OCI-M2 (cell line): Measurements from ENCODE around the gene SLC2A10.

Source experiments
- DNase-seq: peaks from one replicate; lab custom pipeline; 2025; ENCODE audit not compliant: unreplicated experiment; lab: John Stamatoyannopoulos, UW

Gene SLC2A10

DNA sequence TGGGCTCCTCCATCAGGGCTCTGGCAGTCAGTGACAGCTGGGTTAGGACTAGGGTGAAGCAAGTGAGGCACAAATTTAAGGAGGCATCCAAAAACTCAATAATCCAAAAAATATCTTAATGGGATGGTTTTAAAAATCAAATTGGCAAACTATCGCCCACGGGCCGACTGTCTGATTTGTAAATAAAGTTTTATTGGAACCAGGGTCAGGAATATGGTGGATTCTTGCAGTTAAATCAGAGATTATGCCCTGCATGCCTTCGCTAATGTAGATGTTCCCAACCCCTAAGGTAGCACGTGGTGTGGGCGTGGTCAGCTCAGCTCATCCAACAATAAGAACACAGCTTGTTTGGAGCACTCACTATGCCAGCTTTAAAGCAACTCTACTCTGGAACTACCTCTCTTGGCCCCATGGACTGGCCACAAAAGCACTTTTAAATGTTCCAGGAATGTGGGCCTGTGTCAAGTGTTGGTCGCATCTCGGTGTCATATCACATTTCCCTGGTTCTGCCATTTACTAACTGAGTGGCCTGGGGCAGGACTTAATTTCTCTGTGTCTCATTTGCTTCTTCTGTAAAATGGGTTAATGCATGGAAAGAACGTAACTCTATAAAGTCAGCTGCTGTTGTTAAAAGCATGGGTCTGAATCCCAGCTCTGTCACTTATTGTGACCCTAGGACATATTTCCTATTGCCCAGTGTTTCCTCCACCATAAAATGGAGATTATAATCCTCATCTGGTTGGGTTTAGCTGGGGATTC is 27.2 kb upstream of the SLC2A10 start:
- DNase-seq = no peak

DNA sequence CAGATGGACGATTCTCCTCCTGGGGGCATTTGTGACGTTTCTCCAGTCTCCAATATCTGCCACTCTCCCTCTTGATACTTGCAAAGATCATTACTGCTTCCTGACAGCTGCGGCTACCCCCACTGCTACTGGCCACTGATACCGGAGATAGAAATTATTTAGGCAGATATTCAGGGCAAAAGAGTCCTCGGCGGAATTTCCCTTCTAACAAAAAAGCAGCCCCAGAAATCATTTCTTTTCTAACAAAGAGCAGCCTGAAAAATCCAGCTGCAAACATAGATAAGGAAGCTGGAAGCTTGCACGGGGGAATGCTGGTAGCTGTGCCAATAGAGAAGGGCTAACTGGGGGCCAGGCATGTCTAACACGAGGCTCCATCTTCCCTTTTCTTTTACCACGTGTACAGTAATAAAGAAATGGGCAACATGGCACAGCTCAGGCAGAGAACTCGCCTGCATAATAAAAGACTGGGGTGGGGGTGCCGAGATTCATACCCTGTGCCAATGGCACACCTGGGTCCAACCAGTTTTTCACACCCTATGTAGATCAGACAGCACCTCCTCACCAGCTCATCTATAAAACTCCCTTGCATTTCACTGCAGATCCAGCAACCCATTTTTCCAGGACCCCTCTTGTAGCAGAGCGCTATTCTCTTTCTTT is 26.3 kb upstream of the SLC2A10 start:
- peak; percentile 52 for DNase-seq

DNA sequence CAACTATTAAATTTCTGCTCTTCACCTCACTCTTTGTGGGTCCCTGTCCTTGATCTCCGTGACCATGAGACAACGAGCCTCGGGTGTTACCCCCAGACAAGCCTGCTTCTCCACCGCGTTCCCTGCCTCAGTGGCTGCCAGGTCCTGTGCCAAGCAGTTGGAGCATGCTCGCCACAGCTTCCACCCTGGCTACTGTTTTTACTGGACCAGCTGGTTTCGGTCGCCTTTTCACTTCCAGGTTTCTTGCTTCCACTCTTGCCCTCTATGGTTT is 25.8 kb upstream of the SLC2A10 start:
- DNase-seq = no peak

DNA sequence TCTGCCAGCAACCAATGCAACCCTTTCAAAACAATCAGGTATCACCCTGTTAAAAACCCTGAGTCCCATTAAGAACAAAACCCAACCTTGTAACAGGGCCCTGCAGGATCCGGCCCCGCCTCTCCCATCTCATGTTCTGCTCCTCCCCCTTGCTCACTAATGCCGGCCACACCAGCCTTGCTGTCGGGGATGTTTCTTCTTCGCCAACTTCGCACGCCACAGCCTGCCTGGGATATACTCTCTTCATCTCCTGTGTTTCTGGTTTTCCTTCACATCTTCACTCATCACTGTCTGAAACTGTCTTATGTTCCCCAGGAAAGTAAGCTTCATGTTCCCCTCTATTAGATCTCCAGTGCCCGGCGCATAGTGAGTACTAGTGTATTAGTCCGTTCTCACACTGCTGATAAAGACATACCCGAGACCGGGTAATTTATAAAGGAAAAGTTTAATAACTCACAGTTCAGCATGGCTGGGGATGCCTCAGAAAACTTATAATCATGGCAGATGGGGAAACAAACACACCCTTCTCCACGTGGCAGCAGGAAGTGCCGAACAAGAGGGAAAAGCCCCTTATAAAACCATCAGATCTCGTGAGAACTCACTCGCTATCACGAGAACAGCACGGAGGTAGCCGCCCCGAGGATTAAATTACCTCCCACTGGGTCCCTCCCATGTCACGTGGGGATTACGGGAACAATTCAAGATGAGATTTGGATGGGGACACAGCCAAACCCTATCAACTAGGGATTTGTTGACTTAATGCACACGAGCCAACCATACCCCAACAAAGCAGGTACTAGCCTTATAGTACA is 25.3 kb upstream of the SLC2A10 start:
- DNase-seq = peak; percentile 93

DNA sequence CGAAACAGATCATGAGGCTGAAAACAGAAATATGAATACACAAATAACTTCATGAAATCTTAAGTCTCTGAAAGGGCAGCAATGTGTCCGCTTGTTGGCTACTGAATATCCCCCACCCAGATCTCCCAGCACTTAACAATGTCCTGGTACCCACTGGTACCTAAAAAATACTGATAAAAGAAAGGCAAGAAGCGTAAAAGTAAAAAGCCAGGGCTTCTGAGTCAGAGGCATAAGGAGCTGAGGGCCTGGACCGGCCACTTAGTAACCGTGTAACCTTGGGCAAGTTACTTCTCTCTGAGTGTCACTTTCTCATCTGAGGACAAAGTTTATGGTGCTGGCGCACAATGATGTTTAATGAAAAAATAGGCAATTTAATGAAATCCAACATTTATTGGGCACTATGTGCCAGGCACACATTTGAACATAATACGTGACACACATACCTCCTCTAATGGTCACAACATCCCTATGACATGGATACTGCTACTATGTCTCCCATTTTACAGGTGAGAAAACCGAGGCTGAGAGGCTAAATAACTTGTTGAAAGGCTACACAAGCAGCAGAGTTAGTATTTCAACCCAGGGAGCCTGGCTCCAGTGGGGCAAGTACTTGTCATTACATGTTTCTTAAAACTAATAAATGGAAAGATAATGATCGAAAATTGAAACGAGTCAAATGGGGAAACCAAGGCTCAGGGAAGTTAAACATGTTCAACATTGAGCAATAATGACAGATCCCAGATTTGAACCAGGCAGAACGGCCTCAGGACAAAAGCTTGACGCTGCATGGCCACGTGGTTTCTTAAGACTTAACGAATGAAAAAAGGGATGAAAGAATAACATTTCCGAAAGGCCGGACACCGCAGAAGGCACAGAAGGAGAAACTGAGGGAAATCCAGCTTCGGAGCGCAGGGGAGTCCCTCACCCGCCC is 21.0 kb upstream of the SLC2A10 start:
- no peak for DNase-seq

DNA sequence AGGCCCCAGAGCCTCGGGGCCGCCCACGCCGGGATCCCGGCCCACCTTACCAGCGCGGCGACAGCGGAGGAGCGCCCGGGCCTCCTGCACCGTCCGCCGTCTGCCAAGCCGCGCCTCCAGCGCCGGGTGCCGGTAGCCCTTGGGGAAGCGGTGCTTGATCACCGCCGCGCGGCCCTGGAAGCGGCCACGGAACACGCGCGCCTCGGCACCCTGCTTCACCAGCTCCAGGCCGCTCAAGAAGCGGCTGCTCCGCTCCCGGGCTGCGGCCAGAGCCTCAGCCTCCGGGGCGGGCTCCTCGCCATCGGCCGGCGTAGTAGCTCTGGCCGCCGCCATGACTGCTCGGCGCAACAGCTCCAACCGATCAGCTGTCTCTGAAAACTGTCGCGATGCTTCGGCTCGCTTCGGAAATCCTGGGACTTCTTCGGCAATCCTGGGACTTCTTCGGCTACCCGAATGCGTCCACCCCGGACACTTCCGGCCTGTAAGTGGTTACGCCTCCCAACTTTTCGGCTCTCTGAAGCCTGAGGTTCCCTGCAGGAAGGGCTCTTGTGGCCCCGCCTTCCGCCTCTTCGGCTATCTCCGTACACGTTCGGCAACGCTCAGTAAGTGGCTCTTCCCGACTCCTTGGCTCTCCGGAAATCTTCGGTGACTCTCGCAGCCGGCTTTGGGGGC is 20.2 kb upstream of the SLC2A10 start, which contains the start of gene TP53RK:
Gene TP53RK, minus strand, starts transcription at position 363 of the 672 bp plus-strand sequence. Its CDS starts 30 bp downstream, at position 333.
- peak; percentile 97 for DNase-seq

DNA sequence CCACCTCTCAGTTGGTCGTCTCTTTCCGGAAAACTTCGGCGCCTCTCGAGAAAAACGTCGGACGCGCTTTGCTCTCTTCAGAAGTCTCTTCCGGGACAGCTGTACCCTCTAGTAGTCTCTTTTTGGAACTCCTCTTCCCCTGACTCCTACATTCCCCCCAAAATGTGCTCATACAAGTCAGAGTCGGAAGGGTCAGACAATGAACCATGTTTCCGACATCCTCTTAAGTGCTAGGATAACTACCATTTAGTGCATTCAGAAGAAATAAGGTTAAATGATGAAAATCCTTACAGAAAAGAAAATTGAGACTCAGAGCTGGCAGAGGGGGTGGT is 19.7 kb upstream of the SLC2A10 start:
- DNase-seq = no peak

DNA sequence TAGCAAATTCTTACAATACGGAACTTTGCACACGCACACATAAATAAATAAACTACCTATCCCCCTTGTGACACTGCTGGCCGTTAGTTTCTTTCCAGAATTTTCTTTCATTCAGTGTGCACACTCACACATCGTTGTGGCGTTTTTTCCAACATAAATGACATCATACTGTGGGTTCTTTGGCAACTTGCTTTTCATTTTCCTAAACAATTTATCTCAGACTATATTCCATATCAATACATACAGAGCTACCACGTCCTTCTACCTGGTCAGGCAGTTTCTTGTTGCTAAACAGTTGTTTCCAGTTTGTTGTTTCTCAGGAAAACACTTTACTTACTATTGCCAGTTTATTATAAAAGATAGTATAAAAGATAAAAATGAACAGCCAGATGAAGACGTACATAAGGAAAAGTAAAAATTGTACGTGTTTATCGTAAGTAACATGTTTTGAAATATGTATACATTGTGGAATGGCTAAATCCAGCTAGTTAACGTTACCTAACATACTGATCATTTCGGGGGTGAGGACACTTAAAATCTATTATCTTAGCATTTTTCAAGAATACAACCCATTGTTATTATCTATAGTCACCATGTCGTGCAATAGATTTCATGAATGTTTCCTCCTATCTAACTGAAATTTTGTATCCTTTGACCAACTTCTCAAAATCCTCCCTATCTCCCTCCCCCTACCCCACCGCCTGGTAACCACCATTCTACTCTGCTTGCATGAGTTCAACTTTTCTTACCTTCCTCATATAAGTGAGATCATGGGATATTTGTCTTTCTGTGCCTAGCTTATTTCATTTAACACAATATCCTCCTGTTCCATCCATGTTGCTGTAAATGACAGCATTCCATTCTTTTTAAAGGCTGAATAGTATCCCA is 19.0 kb upstream of the SLC2A10 start:
- peak; percentile 55 for DNase-seq

DNA sequence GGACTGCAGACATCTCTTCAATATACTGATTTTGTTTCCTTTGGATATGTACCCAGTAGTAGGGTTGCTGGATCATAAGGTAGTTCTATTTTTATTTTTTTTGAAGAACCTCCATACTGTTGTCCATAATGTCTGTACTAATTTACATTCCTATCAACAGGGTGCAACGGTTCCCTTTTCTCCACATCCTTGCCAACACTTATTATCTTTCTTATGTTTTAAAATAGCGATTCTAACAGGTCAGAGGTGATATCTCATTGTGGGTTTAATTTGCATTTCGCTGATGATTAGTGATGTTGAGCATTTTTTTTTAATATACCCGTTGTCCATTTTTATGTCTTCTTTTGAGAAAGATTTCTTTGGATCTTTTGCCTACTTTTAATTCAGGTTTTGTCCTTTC is 18.3 kb upstream of the SLC2A10 start:
- DNase-seq = no peak

DNA sequence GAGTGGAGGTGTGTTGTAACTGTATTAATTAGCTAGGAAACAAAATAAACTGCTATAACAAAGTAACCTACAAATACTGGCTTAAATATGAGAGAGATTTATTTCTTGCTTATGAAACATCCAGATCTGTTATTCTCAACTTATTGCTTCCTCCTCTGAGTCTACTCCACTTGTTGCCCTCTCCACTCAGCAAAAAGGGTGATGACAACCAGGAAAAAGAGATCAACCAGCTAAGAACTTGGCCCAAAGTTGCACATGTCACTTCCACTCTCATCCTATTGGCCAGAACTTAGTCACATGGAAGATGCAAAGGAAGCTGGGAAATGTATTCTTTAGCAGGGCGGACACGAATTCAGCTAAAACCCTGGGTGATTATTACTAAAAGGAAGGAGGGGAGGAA is 15.0 kb upstream of the SLC2A10 start:
- no peak for DNase-seq

DNA sequence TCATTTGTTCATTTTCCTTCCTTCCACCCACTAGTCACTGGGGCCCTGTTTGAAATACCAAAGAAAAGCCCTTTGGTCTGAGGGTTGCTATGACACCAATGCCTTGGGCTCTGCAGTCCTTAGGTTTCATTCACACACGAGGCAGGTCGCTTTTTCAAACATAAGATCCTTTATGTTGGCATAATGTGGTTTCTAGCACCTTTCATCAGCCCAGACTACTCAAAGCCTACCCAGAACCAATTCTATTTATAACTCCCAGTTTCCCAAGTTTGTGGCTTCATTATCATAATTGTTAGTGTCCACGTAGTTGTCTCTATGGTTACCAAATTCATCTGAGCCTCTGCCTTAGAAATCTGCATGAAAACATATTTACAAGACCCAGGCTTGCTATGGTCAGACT is 13.6 kb upstream of the SLC2A10 start:
- DNase-seq = no peak

DNA sequence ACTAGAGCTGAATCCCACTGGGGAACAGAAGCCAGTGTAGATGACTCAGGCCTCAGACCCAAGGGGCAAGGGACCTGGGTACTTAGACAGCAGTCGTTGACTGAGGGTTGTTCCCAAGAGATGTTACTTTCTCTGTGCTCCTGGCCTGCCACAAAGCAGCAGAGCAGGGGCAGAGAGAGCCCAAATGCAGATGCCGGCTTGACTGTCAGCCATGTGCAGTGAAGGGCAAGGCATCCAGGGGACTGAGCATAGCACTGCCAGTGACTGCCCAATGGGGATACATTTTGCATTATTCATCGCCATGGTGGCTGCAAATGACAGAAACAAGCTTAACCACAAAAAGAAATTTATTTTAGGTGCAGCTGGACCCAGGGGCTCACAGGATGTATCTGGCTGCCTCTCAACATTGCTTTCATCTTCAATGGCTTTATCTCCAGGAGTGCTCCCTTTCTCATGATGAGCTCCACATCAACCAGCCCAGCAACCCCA is 12.6 kb upstream of the SLC2A10 start:
- no peak for DNase-seq

DNA sequence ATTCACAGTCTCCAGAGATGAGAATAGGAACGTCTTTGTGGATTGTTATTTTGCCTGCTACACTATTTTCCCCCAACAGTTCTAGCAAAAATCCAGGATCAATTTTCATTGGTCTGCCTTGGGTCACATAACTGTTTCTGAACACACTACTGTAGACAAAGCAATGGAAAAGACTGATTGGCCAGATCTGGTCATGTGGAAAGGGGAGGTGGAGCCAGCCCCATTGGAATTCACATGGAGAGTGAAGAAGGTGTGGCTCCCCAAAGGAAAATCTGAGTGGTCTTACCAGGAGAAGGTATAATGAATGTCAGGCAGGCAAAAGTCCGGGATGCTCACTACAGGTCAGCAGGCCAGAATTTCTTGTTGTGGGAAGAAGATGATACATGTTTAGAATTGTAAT is 10.7 kb upstream of the SLC2A10 start:
- no peak for DNase-seq

DNA sequence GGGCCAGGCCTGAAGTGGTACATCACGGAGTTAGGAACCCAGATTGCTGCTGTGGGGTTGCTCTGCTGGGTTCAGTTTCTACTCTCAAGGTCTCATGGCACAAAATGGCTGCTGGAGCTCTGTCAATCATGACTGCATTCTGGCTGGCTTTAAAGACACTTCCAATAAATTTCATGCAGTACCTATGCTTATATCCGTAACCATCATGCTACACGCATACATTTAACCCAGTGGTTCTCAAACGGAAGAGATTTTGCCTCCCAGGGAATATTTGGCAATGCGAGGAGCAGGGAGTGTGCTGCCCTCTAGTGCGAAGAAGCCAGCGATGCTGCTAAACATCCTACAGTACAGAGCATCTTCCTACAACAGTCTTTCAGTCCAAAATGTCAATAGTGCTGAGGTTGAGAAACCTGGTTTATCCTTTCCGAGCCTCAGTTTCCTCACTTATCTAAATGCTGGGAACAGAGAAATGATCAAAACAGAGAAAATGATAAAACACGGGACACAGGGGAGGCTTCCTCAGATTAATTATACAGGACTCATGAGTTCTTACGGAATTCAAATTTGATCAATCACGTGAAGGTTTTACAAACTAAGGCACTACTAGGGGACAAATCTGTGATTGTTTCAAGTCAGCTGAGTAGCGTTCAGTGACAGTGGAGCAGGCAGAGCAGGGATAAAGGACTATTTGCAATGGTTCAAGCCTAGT is 9.6 kb upstream of the SLC2A10 start:
- no peak for DNase-seq

DNA sequence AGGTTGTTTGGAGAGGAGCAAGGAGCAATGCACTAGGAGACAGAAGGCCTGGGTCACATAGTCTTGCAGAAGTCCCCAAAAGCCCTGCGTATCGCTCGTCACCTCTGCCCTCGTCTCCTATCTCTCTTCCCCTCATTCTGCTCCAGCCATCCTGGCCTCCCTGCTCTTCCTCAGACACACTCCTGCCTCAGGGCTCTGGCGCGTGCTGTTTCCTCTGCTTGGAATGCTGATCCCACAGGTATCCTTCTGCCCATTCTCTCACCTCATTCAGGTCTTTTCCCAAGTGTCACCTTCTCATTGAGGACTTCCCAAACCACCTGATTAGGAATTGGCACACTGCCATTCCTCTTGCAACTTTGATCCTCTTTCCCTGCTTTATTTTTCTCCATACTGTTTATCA is 9.0 kb upstream of the SLC2A10 start:
- DNase-seq = no peak

DNA sequence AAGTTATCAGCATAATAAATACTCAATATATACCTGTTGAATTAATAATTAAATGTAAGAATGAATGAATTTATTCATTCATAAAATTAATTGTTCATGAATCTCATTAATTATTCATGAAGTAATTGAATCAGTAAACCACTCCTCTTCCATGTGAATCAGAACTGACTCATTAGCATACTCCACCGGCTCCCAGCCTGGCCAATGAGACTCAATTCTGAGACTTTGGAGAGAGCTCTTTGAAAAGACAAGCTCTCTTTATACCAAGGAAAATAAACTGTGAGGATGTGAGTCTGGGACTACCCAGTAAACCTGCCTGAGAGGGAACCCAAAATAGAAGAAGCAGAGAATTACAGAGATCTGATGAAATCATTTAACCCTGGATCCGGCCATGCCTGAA is 8.4 kb upstream of the SLC2A10 start:
- DNase-seq = no peak

DNA sequence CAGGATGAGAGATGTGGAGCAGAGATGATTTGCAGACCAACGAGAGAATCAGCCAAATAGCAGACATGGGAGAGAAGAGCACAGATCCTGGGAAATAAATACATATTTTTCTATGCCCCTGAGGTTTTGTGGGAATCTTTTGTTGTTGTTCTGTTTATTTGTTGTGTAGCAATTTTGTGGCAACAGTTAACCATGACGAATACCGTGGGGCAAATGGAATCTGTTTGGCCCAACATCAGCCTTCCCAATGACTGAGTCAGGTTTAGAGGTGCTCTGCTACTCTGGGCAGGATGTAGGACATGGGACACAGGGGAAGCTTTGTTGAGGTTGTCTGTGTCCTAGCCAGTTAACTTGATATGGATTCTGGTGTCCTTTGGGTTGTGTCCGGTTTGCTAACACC is 7.9 kb upstream of the SLC2A10 start:
- DNase-seq = no peak

DNA sequence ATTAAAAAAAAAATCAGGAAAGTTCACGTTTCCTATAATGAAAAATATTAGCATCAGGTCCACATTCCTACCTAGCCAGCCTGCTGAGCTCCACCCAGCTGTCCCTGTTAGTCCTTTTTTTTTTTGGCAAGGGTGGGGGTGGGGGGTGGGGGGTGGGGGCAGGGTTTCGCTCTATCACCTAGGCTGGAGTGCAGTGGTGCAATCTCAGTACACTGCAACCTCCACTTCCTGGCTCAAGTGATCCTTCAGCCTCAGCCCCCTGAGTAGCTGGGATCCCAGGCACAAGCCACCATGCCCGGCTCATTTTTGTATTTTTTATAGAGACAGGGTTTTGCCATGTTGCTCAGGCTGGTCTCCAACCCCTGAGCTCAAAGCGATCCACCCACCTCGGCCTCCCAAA is 7.5 kb upstream of the SLC2A10 start:
- no peak for DNase-seq
